AG09309 (cell line): ENCODE data around the gene ACSL1.
"Not testable (repeated sequence)": the region's sequence is repeated elsewhere in the genome, so short reads cannot be mapped to it uniquely, and the experiment has no call there.

Experiments used
- DNase-seq: peaks from one replicate; pipeline ENCODE4 v3.0.0-alpha.2; 2010; ENCODE audit warnings: low read depth
- H3K4me3 ChIP-seq: 2 replicates; pipeline ENCODE4 v1.5.1; 2011; ENCODE audit warnings: mild to moderate bottlenecking, low read depth, low read length, moderate library complexity; ENCODE audit not compliant: control insufficient read depth
- TF ChIP-seq, protein P1 (sequence below): IDR thresholded peaks from 2 replicates; pipeline ENCODE4 v1.5.1; 2011; ENCODE audit warnings: mild to moderate bottlenecking, low read depth, low read length, inconsistent platforms; ENCODE audit not compliant: insufficient read depth, control insufficient read depth; ENCODE audit errors: missing control alignments

ACSL1 gene

DNA sequence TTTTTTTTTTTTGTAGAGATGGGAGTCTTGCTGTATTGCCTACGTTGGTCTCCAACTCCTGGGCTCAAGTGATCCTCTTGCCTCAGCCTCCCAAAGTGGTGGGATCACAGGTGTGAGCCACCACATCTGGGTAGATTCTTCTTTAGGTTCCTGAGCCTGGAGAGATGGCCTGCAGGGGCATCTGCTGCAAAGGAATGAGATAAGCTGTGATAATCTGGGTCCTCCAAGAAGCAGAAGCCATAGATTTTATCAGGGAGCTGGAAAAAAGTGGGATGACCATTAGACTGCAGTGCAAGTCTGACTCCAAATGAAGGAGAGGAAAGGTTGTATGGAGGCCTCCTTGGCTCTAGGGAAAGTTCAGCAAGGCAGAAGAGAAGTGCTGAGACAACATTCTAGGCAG lies 19.0 kb upstream of the ACSL1 start:
- no peak overlapping the region for H3K4me3 ChIP-seq
- DNase-seq, result no peak
- TF ChIP-seq, protein P1, sequence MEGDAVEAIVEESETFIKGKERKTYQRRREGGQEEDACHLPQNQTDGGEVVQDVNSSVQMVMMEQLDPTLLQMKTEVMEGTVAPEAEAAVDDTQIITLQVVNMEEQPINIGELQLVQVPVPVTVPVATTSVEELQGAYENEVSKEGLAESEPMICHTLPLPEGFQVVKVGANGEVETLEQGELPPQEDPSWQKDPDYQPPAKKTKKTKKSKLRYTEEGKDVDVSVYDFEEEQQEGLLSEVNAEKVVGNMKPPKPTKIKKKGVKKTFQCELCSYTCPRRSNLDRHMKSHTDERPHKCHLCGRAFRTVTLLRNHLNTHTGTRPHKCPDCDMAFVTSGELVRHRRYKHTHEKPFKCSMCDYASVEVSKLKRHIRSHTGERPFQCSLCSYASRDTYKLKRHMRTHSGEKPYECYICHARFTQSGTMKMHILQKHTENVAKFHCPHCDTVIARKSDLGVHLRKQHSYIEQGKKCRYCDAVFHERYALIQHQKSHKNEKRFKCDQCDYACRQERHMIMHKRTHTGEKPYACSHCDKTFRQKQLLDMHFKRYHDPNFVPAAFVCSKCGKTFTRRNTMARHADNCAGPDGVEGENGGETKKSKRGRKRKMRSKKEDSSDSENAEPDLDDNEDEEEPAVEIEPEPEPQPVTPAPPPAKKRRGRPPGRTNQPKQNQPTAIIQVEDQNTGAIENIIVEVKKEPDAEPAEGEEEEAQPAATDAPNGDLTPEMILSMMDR, result no peak

DNA sequence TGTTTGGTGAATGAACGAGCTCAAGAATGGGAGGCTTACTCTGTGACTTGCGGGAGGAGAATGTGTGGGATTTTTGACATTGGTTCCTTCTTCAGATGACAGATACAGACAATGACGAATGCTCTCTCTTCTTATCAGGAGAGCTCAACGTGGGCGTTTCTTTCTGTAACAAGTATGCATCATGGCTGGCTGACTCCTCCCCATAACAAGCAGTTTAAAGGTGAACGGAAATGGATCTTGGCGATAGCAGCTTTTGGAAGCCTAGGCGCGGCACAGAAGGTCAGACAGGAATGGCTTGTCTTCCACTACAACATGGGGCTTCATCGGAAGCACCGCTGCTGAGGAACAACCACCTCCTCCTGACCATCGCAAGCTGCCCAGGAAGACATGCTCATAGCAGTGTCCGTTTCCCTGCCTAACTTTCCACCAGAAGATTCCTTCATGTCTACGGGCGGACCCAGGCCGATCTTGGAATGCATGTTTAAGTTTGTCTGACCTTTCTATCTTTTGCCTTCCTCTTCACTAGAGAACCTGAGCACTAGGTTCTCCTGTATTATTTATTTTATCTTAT lies 18.3 kb upstream of the ACSL1 start:
- no peak overlapping the region for H3K4me3 ChIP-seq
- no peak for DNase-seq
- TF ChIP-seq, protein P1, result no peak

DNA sequence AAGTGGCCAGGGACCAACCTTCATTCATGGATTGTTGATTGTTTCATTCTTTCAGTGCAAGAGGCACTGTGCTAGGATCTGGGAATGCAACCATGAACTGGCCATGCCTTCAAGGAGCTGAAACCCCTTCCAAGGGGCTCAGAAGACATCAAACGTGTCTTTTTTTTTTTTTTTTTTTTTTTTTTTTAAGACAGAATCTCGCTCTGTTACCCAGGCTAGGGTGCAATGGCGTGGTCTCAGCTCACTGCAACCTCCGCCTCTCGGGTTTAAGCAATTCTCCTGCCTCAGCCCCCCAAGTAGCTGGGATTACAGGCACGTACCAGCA lies 13.3 kb upstream of the ACSL1 start:
- DNase-seq, H3K4me3 ChIP-seq: not testable (repeated sequence)

DNA sequence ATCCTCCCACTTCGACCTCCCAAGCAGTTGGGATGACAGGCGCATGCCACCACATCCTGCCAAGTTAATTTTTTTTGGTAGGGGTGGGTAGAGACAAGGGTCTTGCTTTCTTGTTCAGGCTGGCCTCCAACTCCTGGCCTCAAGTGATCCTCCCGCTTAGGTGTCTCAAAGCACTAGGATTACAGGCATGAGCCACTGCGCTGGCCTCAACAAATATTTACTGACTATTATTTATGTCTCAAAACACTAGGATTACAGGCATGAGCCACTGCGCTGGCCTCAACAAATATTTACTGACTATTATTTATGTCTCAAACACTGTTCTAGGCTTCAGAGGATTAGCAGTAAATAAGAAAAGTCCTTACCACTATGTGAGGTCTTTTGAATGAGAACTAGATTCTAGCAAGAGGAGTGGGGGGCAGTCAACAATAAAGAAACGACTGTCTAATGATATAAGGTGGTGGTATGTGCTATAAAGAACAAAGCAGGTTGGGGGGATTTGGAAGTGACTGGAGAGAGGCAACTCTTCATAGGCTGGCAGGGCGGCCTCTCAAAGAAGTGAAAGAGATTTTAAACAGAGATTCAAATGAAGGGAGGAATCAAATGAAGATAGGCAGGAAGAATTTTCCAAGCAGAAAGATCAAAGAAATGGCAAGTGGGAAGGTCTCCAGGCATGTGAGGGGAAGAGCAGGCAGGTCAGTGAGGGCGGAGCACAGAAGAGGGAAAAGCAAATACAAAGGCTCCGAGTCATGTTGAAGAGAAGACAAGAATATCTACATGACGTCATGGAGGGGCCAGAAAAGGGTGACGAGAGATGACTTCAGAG lies 12.7 kb upstream of the ACSL1 start:
- no peak overlapping the region for H3K4me3 ChIP-seq
- TF ChIP-seq, protein P1, result no peak
- no peak for DNase-seq

DNA sequence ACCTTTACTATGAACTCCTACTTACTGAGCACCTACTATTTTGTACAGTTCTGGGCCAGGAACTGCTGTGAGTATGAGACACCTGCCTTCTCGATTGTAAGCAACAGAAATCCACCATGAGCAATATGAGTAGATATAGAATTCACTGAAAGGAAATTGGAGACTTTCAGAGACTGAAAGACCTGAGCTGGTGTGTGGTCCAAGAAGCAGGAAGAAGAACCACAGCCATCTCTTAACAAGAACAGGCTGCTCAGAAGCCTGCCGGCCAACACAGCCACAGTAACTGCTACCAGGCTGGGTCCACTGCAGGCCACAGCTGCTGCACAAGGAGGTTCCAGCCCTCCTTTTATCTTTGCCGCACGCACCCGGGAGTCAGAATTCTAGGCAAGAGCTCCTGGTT lies 10.8 kb upstream of the ACSL1 start:
- DNase-seq, result no peak
- TF ChIP-seq, protein P1, result no peak
- H3K4me3 ChIP-seq, result no peak overlapping the region

DNA sequence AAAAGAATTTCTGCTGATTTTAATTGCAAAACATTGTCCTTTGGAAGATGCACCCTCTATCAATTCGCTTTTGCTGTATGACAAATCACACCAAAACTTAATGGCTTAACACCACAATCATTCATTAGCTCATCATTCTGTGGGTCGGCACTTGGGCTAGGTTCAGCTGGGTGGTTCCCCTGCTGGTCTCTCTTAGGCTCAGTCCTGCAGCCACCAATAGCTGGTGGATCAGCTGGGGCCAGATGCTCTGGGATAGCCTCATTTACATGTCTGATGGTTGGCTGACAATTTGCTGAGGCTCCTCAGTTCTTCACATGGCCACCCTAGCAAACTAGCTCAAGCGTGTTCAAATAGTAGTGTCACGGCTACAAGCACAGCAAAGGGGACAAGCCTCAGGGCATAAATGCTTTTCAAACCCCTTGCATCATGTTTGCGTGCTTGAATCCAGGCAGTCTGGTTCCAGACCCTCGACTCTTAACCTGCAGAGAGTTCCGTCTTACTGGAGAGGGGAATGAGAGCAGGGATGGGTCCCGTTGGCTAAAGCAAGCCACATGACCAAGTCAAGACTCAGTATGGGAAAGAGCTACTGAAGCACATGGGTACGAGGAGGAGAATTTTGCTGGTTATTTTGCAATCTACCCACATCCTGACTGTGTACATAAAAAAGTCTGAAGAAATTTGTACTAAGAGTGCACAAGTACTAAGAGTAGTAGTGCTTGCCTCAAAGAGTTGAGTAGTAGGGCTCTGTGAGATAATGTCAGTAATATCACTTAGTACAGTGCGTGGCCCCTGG lies 7.5 kb upstream of the ACSL1 start:
- TF ChIP-seq, protein P1, result no peak

DNA sequence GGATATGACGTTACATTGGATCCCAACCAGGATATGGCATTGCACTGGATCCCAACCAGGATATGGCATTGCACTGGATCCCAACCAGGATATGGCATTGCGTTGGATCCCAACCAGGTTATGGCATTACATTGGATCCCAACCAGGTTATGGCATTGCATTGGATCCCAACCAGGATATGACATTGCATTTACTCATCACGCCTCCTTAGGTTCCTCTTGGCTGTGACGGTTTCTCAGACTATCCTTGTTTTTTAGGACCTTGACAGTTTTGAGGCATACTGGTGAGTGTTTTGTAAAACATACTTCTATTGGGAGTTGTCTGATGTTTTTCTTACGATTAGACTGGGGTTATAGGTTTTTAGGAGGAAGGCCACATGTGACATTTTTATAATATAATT lies 5.4 kb upstream of the ACSL1 start:
- no peak for DNase-seq
- TF ChIP-seq, protein P1, result no peak
- H3K4me3 ChIP-seq, result no peak overlapping the region

More for the DNA sequence above, 7.5 kb upstream of the ACSL1 start:
- H3K4me3 ChIP-seq, result no peak overlapping the region
- no peak for DNase-seq
